Effector memory CD8-positive, alpha-beta T cell (primary cell): ENCODE data around the gene CLIC1.

ENCODE experiments used
- ATAC-seq: fragments of 150-1000 bp; cut with Tn5 transposase; replicated peaks from 2 replicates; pipeline ENCODE4 v1.10.0; 2021; ENCODE audit warnings: mild to moderate bottlenecking, moderate library complexity
- DNase-seq, 3 experiments: peaks; one replicate each; pipeline ENCODE4 v3.0.0; 2021
- H3K27ac Mint-ChIP-seq, 2 donors: one replicate each; pipeline ENCODE4 v1.8.0; 2022; ENCODE audit warnings: mild to moderate bottlenecking in 2 of 2, mixed read lengths in 2 of 2, moderate library complexity in 2 of 2
- H3K27me3 Mint-ChIP-seq, 2 donors: one replicate each; pipeline ENCODE4 v1.8.0; 2022; ENCODE audit warnings: mixed read lengths in 2 of 2
- H3K36me3 Mint-ChIP-seq: one replicate; pipeline ENCODE4 v1.8.0; 2022; ENCODE audit warnings: mild to moderate bottlenecking, moderate library complexity, mixed read lengths; ENCODE audit not compliant: insufficient read depth
- H3K4me1 Mint-ChIP-seq, 2 donors: one replicate each; pipeline ENCODE4 v1.8.0; 2022; ENCODE audit warnings: low read depth in 2 of 2, mixed read lengths in 2 of 2
- H3K4me3 Mint-ChIP-seq, 2 donors: one replicate each; pipeline ENCODE4 v1.8.0; 2022; ENCODE audit warnings: mild to moderate bottlenecking in 2 of 2, mixed read lengths in 2 of 2, moderate library complexity in 2 of 2
- H3K9me3 Mint-ChIP-seq, 2 donors: one replicate each; pipeline ENCODE4 v1.8.0; 2022; ENCODE audit warnings: mixed read lengths in 2 of 2

Gene CLIC1

DNA sequence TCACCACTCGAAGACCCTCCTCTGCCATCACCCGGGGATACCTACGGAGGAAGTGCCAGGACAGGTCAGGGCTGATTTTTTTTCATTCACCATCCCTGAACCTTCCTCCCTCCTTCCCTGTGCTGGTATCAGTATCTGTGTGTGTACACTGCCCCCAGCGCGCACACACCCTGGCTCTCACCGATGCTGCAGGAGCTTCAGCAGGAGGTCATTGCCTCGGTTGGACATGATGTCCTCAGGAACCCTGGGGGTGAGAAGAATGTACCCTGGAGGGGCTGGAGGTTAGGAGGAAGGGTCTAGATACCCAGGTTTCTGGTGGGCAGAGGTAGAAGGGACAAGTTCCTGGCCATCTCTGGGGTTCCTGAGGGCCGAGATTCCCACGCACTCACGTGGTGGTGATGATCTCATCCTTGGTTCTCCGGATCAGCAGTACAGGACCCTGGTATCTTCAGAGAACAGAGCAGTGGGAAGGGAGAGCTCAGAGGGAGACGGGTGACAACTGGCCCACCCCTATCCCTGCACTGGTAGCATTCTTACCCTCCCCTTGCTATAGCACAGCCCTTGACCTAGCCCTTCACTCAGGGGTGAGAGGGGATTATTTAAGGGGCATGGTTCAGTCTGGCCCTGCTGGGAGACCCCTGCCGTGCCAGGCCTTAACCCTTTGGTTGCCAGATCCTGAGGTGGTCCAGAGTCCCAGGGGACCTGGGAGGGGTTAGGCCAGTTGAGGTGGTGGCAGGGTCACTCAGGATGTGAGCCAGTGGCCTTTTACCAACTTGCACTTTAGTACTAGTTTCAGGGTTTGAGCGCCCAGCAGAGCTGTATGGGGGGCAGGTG, 48.3 kb downstream of the CLIC1 start:
- H3K4me1 Mint-ChIP-seq: peaks cover 0 to 2% of the 10 kb centered on the region in 2 donors
- ATAC-seq (no peak), DNase-seq (no peak)
- no peaks in the 10 kb centered on the region for H3K27me3 Mint-ChIP-seq
- H3K27ac Mint-ChIP-seq: no peak overlapping the region
- peaks cover 49% of the 10 kb centered on the region for H3K36me3 Mint-ChIP-seq
- no peaks in the 10 kb centered on the region for H3K9me3 Mint-ChIP-seq
- no peak overlapping the region for H3K4me3 Mint-ChIP-seq

GRCh38 chr6:31687321-31687720, 49.0 kb downstream of the CLIC1 start:
- no peaks in the 10 kb centered on the region for H3K9me3 Mint-ChIP-seq
- peaks cover 48% of the 10 kb centered on the region for H3K36me3 Mint-ChIP-seq
- no peak for DNase-seq
- no peaks in the 10 kb centered on the region for H3K27me3 Mint-ChIP-seq
- peak overlapping the region; percentile 44 to 66 for H3K27ac Mint-ChIP-seq
- peaks cover 0 to 2% of the 10 kb centered on the region in 2 donors for H3K4me1 Mint-ChIP-seq
- H3K4me3 Mint-ChIP-seq: no peak overlapping the region
- ATAC-seq: no peak

- peaks cover 4 to 5% of the 10 kb centered on the region in 2 donors for H3K4me1 Mint-ChIP-seq
- H3K4me3 Mint-ChIP-seq: no peak overlapping the region
- H3K27ac Mint-ChIP-seq: peak overlapping the region; percentile 36 to 66
- no peaks in the 10 kb centered on the region for H3K27me3 Mint-ChIP-seq
- H3K9me3 Mint-ChIP-seq: no peaks in the 10 kb centered on the region
- DNase-seq: no peak
- ATAC-seq: no peak
- peaks cover 55% of the 10 kb centered on the region for H3K36me3 Mint-ChIP-seq
Observed at GRCh38 chr6:31686483-31686882, 49.8 kb downstream of the CLIC1 start.

DNA sequence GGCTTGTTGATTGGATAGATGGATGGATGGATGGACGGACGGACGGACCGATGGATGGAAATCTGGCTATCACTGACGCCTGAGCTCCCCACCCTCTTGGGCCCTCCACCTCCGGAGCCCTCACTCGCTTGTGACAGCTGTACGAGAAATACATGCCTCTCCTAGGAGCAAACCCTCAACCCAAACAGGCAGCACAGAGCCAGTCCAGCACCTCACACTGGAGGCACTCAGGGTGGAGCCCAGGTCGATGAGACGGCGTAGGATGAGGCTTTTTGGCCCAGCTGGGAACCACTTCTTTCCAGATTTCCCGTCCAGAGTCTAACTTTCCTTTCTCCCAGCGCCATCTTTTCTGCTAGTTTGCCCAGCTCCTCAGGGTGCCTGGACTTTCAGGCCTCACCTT, 52.7 kb downstream of the CLIC1 start:
- H3K27ac Mint-ChIP-seq: peak overlapping the region in 1 of 2 donors; percentile 51

DNA sequence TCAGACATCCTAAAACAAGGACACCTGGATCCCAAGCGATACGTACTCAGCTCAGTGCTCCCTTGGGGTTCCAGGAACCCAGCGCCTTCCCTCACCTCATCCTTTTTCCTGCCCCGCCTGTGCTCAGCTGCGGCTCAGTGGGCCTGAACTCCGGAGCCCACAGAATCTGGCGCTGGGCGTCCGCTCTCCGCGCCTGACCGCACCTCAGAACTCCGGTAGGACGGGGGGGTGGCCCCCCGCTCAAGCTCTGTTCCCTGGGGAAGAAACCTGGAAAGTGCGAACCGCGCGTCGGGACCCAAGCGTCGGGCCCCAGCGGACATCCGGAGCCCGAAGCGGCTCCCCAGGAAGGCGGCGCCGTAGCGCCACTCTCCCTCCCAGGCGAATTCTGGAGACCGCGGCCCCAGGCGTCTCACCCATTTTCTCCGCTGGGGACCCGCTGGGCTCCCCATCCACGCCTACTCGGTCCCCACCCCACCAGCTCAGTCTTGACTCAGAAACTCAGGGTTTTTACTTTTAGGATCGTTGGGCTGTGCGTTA, 55.1 kb downstream of the CLIC1 start:
- peak; percentile 67 for ATAC-seq
- DNase-seq: peak in 1 of 3 experiments; percentile 29
- H3K4me3 Mint-ChIP-seq: peak overlapping the region; percentile 86 to 89
- peaks cover 25% of the 10 kb centered on the region for H3K36me3 Mint-ChIP-seq
- H3K4me1 Mint-ChIP-seq: peaks cover 17 to 19% of the 10 kb centered on the region in 2 donors
- peak overlapping the region; percentile 44 to 88 for H3K27ac Mint-ChIP-seq
- no peaks in the 10 kb centered on the region for H3K27me3 Mint-ChIP-seq
- H3K9me3 Mint-ChIP-seq: no peaks in the 10 kb centered on the region

More for the DNA sequence above, 52.7 kb downstream of the CLIC1 start:
- peaks cover 17 to 19% of the 10 kb centered on the region in 2 donors for H3K4me1 Mint-ChIP-seq
- H3K9me3 Mint-ChIP-seq: no peaks in the 10 kb centered on the region
- peaks cover 40% of the 10 kb centered on the region for H3K36me3 Mint-ChIP-seq
- H3K27me3 Mint-ChIP-seq: no peaks in the 10 kb centered on the region
- no peak overlapping the region for H3K4me3 Mint-ChIP-seq
- DNase-seq (no peak), ATAC-seq (no peak)
